MCF 10A (cell line): ENCODE data around the gene INSC. TPM values are rescaled to one million over a fixed set of nuclear protein-coding genes. Genes with fewer than 3 reads are reported as not detected.

Source experiments
- BruUV-seq: library from RNA; stranded (reverse); fragments of 400-500 nt; replicated peaks from 2 replicates; lab custom pipeline; 2021; lab: Mats Ljungman, UMichigan
- CTCF ChIA-PET: fragments of 300-600 bp; sonication (Branson Sonifier 250); formaldehyde crosslinking; extraction: SDS; loops from one replicate; lab custom pipeline; 2021; ENCODE audit warnings: antibody characterized with exemption, inconsistent platforms; lab: Yijun Ruan, JAX
- POLR2A ChIA-PET: fragments of 300-600, 350-650 bp; sonication (Branson Sonifier 250); formaldehyde crosslinking; extraction: SDS; loops from one replicate; lab custom pipeline; 2020; ENCODE audit warnings: antibody characterized with exemption, inconsistent platforms; lab: Yijun Ruan, JAX
- DNase-seq: peaks from one replicate; pipeline ENCODE4 v3.0.0-alpha.2; 2018; ENCODE audit not compliant: unreplicated experiment
- H3K27ac Mint-ChIP-seq: one replicate; pipeline ENCODE4 v1.8.0; 2022; ENCODE audit warnings: mild to moderate bottlenecking, low read depth, mixed read lengths; ENCODE audit not compliant: unreplicated experiment
- H3K27me3 Mint-ChIP-seq: one replicate; pipeline ENCODE4 v1.8.0; 2022; ENCODE audit warnings: mixed read lengths; ENCODE audit not compliant: insufficient read depth, unreplicated experiment
- H3K36me3 Mint-ChIP-seq: one replicate; pipeline ENCODE4 v1.8.0; 2022; ENCODE audit warnings: mild to moderate bottlenecking, moderate library complexity, mixed read lengths; ENCODE audit not compliant: insufficient read depth, unreplicated experiment
- H3K4me1 Mint-ChIP-seq: one replicate; pipeline ENCODE4 v1.8.0; 2022; ENCODE audit warnings: mixed read lengths; ENCODE audit not compliant: insufficient read depth, unreplicated experiment
- H3K4me3 Mint-ChIP-seq: one replicate; pipeline ENCODE4 v1.8.0; 2022; ENCODE audit warnings: mild to moderate bottlenecking, moderate library complexity, mixed read lengths; ENCODE audit not compliant: unreplicated experiment
- H3K9me3 Mint-ChIP-seq: one replicate; pipeline ENCODE4 v1.8.0; 2022; ENCODE audit warnings: mixed read lengths; ENCODE audit not compliant: unreplicated experiment
- intact Hi-C: fragments of 100-400 bp; cut with micrococcal nuclease; formaldehyde crosslinking; loops from 2 replicates; pipeline ENCODE4 v1.14.1; 2022
- total RNA-seq: library from RNA; stranded (reverse); gene quantifications from 2 replicates; pipeline ENCODE4 v1.2.3, GENCODE V29; 2022
- TF ChIP-seq, protein P1 (sequence below): fragments of 200-600 bp; IDR thresholded peaks from one replicate; pipeline ENCODE4 v1.8.0; 2022; ENCODE audit warnings: antibody characterized with exemption, mild to moderate bottlenecking; ENCODE audit not compliant: unreplicated experiment

Gene INSC
- total RNA-seq, 1 experiment from 2014 or later, result 5.8 TPM

GRCh38 chr11:15153231-15153630, 38.5 kb downstream of the INSC start:
- Mint-ChIP-seq H3K4me3 (no peak overlapping the region), H3K27ac (no peak overlapping the region), H3K9me3 (no peaks in the 10 kb centered on the region), H3K36me3 (peaks cover 11% of the 10 kb centered on the region), H3K27me3 (no peaks in the 10 kb centered on the region), H3K4me1 (peaks cover 13% of the 10 kb centered on the region)
- no peak for DNase-seq
- ChIA-PET POLR2A (no interaction called here), CTCF (interaction anchor here (1.0 to 1.6 kb wide), 3 partner anchors 14 to 53 kb away, joined by 3 to 7 read pairs (median 6); no protein-coding TSS in a partner anchor)
- TF ChIP-seq, protein P1, sequence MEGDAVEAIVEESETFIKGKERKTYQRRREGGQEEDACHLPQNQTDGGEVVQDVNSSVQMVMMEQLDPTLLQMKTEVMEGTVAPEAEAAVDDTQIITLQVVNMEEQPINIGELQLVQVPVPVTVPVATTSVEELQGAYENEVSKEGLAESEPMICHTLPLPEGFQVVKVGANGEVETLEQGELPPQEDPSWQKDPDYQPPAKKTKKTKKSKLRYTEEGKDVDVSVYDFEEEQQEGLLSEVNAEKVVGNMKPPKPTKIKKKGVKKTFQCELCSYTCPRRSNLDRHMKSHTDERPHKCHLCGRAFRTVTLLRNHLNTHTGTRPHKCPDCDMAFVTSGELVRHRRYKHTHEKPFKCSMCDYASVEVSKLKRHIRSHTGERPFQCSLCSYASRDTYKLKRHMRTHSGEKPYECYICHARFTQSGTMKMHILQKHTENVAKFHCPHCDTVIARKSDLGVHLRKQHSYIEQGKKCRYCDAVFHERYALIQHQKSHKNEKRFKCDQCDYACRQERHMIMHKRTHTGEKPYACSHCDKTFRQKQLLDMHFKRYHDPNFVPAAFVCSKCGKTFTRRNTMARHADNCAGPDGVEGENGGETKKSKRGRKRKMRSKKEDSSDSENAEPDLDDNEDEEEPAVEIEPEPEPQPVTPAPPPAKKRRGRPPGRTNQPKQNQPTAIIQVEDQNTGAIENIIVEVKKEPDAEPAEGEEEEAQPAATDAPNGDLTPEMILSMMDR, result no peak
- intact Hi-C loops, result no loop called here
- BruUV-seq, result no TSS peak

- Mint-ChIP-seq H3K27ac (peak overlapping the region; percentile 33), H3K4me3 (no peak overlapping the region), H3K27me3 (no peaks in the 10 kb centered on the region), H3K4me1 (peaks cover 22% of the 10 kb centered on the region), H3K36me3 (peaks cover 11% of the 10 kb centered on the region), H3K9me3 (no peaks in the 10 kb centered on the region)
- TF ChIP-seq, protein P1, result no peak
- DNase-seq, result peak; percentile 82
- BruUV-seq, result no TSS peak
- ChIA-PET CTCF (interaction anchor here (0.6 to 1.9 kb wide), 5 partner anchors 35 to 1186 kb away, joined by 3 to 5 read pairs (median 3); no protein-coding TSS in a partner anchor), POLR2A (interaction anchor here (0.6 kb wide), 1 partner anchor 579 kb away, joined by 3 read pairs; no protein-coding TSS in a partner anchor)
- intact Hi-C loops, result no loop called here
These were observed 42.5 kb downstream of the INSC start for GRCh38 chr11:15157181-15157580.

- Mint-ChIP-seq H3K27me3 (no peaks in the 10 kb centered on the region), H3K4me3 (no peak overlapping the region), H3K27ac (peak overlapping the region; percentile 33), H3K9me3 (no peaks in the 10 kb centered on the region), H3K4me1 (peaks cover 22% of the 10 kb centered on the region), H3K36me3 (peaks cover 11% of the 10 kb centered on the region)
- CTCF ChIA-PET, result interaction anchor here (0.6 to 2.8 kb wide), 5 partner anchors 11 to 1187 kb away, joined by 3 to 13 read pairs (median 4); no protein-coding TSS in a partner anchor
- TF ChIP-seq, protein P1, result no peak
- POLR2A ChIA-PET, result no interaction called here
- DNase-seq, result no peak
- intact Hi-C loops, result loop anchor here (2.0 kb wide), 2 partner anchors 119 to 367 kb away; no protein-coding TSS in a partner anchor
- BruUV-seq, result no TSS peak
These were observed 42.9 kb downstream of the INSC start for GRCh38 chr11:15157606-15158137.

- Mint-ChIP-seq H3K27ac (peak overlapping the region; percentile 33), H3K4me3 (no peak overlapping the region), H3K36me3 (peaks cover 4% of the 10 kb centered on the region), H3K27me3 (no peaks in the 10 kb centered on the region), H3K9me3 (no peaks in the 10 kb centered on the region), H3K4me1 (peaks cover 22% of the 10 kb centered on the region)
- DNase-seq, result peak; percentile 30
- intact Hi-C loops, result loop anchor here (1.0 to 2.0 kb wide), 4 partner anchors 57 to 368 kb away; no protein-coding TSS in a partner anchor
- POLR2A ChIA-PET, result interaction anchor here (1.4 kb wide), 1 partner anchor 57 kb away, joined by 3 read pairs; no protein-coding TSS in a partner anchor
- CTCF ChIA-PET, result interaction anchor here (0.6 to 2.8 kb wide), 10 partner anchors 10 to 251 kb away, joined by 3 to 48 read pairs (median 9); no protein-coding TSS in a partner anchor
- no TSS peak for BruUV-seq
- TF ChIP-seq, protein P1, result no peak
These were observed 43.8 kb downstream of the INSC start for GRCh38 chr11:15158351-15159015.
